GM23248 (cell line): ENCODE data around the gene TTLL5. TPM values are rescaled to one million over a fixed set of nuclear protein-coding genes. Genes with fewer than 3 reads are reported as not detected.

ENCODE experiments used
- DNase-seq: peaks from one replicate; pipeline ENCODE4 v3.0.0-alpha.2; 2015
- H2AFZ ChIP-seq: fragments of 200-600 bp; sonication (generic); 2 replicates; pipeline ENCODE4 v1.6.1; 2016; ENCODE audit warnings: antibody characterized with exemption
- H3F3A ChIP-seq: fragments of 200-600 bp; sonication (generic); 2 replicates; pipeline ENCODE4 v1.6.1; 2016; ENCODE audit warnings: mild to moderate bottlenecking, antibody characterized with exemption, mixed run types; ENCODE audit not compliant: insufficient read depth
- H3K27ac ChIP-seq: fragments of 200-600 bp; sonication (generic); 2 replicates; pipeline ENCODE4 v1.5.1; 2016; ENCODE audit warnings: mild to moderate bottlenecking
- H3K27me3 ChIP-seq: fragments of 200-600 bp; sonication (generic); replicated peaks from 2 replicates; pipeline ENCODE4 v1.6.1; 2016; ENCODE audit warnings: mild to moderate bottlenecking; ENCODE audit not compliant: insufficient read depth
- H3K36me3 ChIP-seq: fragments of 200-600 bp; sonication (generic); 2 replicates; pipeline ENCODE4 v1.6.1; 2016; ENCODE audit warnings: low read depth, mild to moderate bottlenecking
- H3K4me1 ChIP-seq: fragments of 200-600 bp; sonication (generic); 2 replicates; pipeline ENCODE4 v1.6.1; 2016; ENCODE audit warnings: mild to moderate bottlenecking; ENCODE audit not compliant: insufficient read depth
- H3K4me2 ChIP-seq: fragments of 200-600 bp; sonication (generic); one replicate; pipeline ENCODE4 v1.6.1; 2016; ENCODE audit warnings: mild to moderate bottlenecking; ENCODE audit not compliant: unreplicated experiment
- H3K4me3 ChIP-seq: fragments of 200-600 bp; sonication (generic); 2 replicates; pipeline ENCODE4 v1.5.1; 2016; ENCODE audit warnings: mild to moderate bottlenecking
- H3K79me2 ChIP-seq: fragments of 200-600 bp; sonication (generic); 2 replicates; pipeline ENCODE4 v1.6.1; 2016; ENCODE audit warnings: mild to moderate bottlenecking; ENCODE audit not compliant: insufficient read depth
- H3K9ac ChIP-seq: fragments of 200-600 bp; sonication (generic); 2 replicates; pipeline ENCODE4 v1.6.1; 2016; ENCODE audit warnings: mild to moderate bottlenecking
- H3K9me2 ChIP-seq: fragments of 200-600 bp; sonication (generic); 2 replicates; pipeline ENCODE4 v1.6.1; 2016; ENCODE audit warnings: mixed run types, mild to moderate bottlenecking, moderate library complexity; ENCODE audit not compliant: insufficient read depth
- H3K9me3 ChIP-seq: fragments of 200-600 bp; sonication (generic); one replicate; pipeline ENCODE4 v1.6.1; 2017; ENCODE audit warnings: low read depth
- H4K20me1 ChIP-seq: fragments of 200-600 bp; sonication (generic); 2 replicates; pipeline ENCODE4 v1.6.0; 2016; ENCODE audit not compliant: insufficient read depth
- EZH2 ChIP-seq: fragments of 200-600 bp; sonication (generic); IDR thresholded peaks from 2 replicates; pipeline ENCODE4 v1.6.1; 2018; ENCODE audit warnings: antibody characterized with exemption, mild to moderate bottlenecking; ENCODE audit not compliant: insufficient read depth, poor library complexity, severe bottlenecking
- EZH2phosphoT487 ChIP-seq: fragments of 200-600 bp; sonication (generic); IDR thresholded peaks from 2 replicates; pipeline ENCODE4 v1.6.1; 2018; ENCODE audit warnings: antibody characterized with exemption, moderate library complexity, mild to moderate bottlenecking, low read depth; ENCODE audit not compliant: insufficient read depth
- WGBS, 2 experiments: methylation state at CpG; one replicate each; pipeline ENCODE4 v1.1.6; 2015 to 2017; ENCODE audit warnings: low lambda C conversion rate in 2 of 2, low coverage in 1 of 2; ENCODE audit errors: missing lambda C conversion rate in 2 of 2; 5-methylcytosine and 5-hydroxymethylcytosine counted together
- in situ Hi-C: fragments of 300-500 bp; cut with MboI; formaldehyde crosslinking; loops from 2 replicates; pipeline ENCODE4 v1.15.0; 2020
- polyA plus RNA-seq: library from polyadenylated mRNA; unstranded; fragments of >200 nt; fragmentation: Nextera tagmentation; extraction: Ambion mirVana; gene quantifications from 2 replicates; pipeline ENCODE4 v1.2.1, GENCODE V29; 2016
- total RNA-seq: library from RNA; depleted of rRNA; stranded (reverse); fragments of >200 nt; shearing (Covaris generic); gene quantifications from 2 replicates; pipeline ENCODE4 v1.2.3, GENCODE V29; 2014

The TTLL5 gene
- total and polyA plus RNA-seq, 2 experiments from 2014 or later, result 14.6 to 17.8 TPM

- H3K27ac ChIP-seq, result peak overlapping the region; percentile 81
- peaks cover 35% of the 10 kb centered on the region for H3F3A ChIP-seq
- in situ Hi-C loops, result no loop called here
- no peaks in the 10 kb centered on the region for H3K79me2 ChIP-seq
- DNase-seq, result peak; percentile 64
- TF ChIP-seq EZH2phosphoT487 (no peak), EZH2 (no peak)
- no peaks in the 10 kb centered on the region for H3K27me3 ChIP-seq
- peak overlapping the region; percentile 69 for H3K4me2 ChIP-seq
- H3K4me3 ChIP-seq, result peak overlapping the region; percentile 11; the same call in 1 of the 2 replicates
- no peak overlapping the region for H2AFZ ChIP-seq
- no peaks in the 10 kb centered on the region for H3K9me2 ChIP-seq
- H3K9ac ChIP-seq, result peak overlapping the region; percentile 15; the same call in 1 of the 2 replicates
- H3K36me3 ChIP-seq, result no peaks in the 10 kb centered on the region
- H4K20me1 ChIP-seq, result no peaks in the 10 kb centered on the region
- peaks cover 42% of the 10 kb centered on the region for H3K4me1 ChIP-seq
- H3K9me3 ChIP-seq, result no peaks in the 10 kb centered on the region
- WGBS, 2 experiments, result 21 to 23% methylated on average over 5 of the region's 5 CpGs
Measured at GRCh38 chr14:75886636-75887348, 225.7 kb downstream of the TTLL5 start.

- WGBS, 2 experiments, result 84 to 86% methylated on average over 2 of the region's 2 CpGs
- H3K9me2 ChIP-seq, result no peaks in the 10 kb centered on the region
- TF ChIP-seq EZH2phosphoT487 (no peak), EZH2 (no peak)
- H3K27ac ChIP-seq, result no peak overlapping the region
- H3K9me3 ChIP-seq, result no peaks in the 10 kb centered on the region
- no peak overlapping the region for H2AFZ ChIP-seq
- peaks cover 35% of the 10 kb centered on the region for H3F3A ChIP-seq
- no peaks in the 10 kb centered on the region for H3K36me3 ChIP-seq
- no peak overlapping the region for H3K4me2 ChIP-seq
- H3K27me3 ChIP-seq, result no peaks in the 10 kb centered on the region
- in situ Hi-C loops, result no loop called here
- no peaks in the 10 kb centered on the region for H4K20me1 ChIP-seq
- no peak overlapping the region for H3K9ac ChIP-seq
- H3K4me1 ChIP-seq, result peaks cover 35% of the 10 kb centered on the region
- no peak for DNase-seq
- H3K79me2 ChIP-seq, result no peaks in the 10 kb centered on the region
- H3K4me3 ChIP-seq, result no peak overlapping the region
Measured at GRCh38 chr14:75888945-75889344, 227.9 kb downstream of the TTLL5 start.

- in situ Hi-C loops, result no loop called here
- DNase-seq, result no peak
- Histone ChIP-seq H3K27me3 (no peaks in the 10 kb centered on the region), H3K79me2 (no peaks in the 10 kb centered on the region), H3K9me3 (no peaks in the 10 kb centered on the region), H3F3A (no peaks in the 10 kb centered on the region), H2AFZ (no peak overlapping the region), H3K4me1 (no peaks in the 10 kb centered on the region), H4K20me1 (no peaks in the 10 kb centered on the region), H3K36me3 (no peaks in the 10 kb centered on the region), H3K4me3 (no peak overlapping the region), H3K4me2 (no peak overlapping the region), H3K9ac (no peak overlapping the region), H3K27ac (no peak overlapping the region), H3K9me2 (no peaks in the 10 kb centered on the region)
- 96% methylated on average over 2 of the region's 2 CpGs for WGBS, 2 experiments
- no peak for TF ChIP-seq EZH2phosphoT487
- TF ChIP-seq EZH2, result no peak
Measured at GRCh38 chr14:75896341-75896740, 235.3 kb downstream of the TTLL5 start.

- DNase-seq, result no peak
- no peaks in the 10 kb centered on the region for H4K20me1 ChIP-seq
- H3K9ac ChIP-seq, result no peak overlapping the region
- peaks cover 9% of the 10 kb centered on the region; the same call in 1 of the 2 replicates for H3F3A ChIP-seq
- H3K4me1 ChIP-seq, result peaks cover 4% of the 10 kb centered on the region; the same call in 1 of the 2 replicates
- H3K36me3 ChIP-seq, result no peaks in the 10 kb centered on the region
- TF ChIP-seq EZH2 (no peak), EZH2phosphoT487 (no peak)
- no peak overlapping the region for H3K27ac ChIP-seq
- no peak overlapping the region for H2AFZ ChIP-seq
- in situ Hi-C loops, result no loop called here
- no peaks in the 10 kb centered on the region for H3K79me2 ChIP-seq
- H3K4me2 ChIP-seq, result no peak overlapping the region
- H3K9me3 ChIP-seq, result no peaks in the 10 kb centered on the region
- H3K4me3 ChIP-seq, result no peak overlapping the region
- WGBS, 2 experiments, result 92 to 95% methylated on average over 3 of the region's 3 CpGs
- no peaks in the 10 kb centered on the region for H3K27me3 ChIP-seq
- no peaks in the 10 kb centered on the region for H3K9me2 ChIP-seq
Measured at GRCh38 chr14:75904311-75904710, 243.3 kb downstream of the TTLL5 start.
